HepG2 (cell line): ENCODE results near the gene ZNF195. TPM values are rescaled to one million over a fixed set of nuclear protein-coding genes. Genes with fewer than 3 reads are reported as not detected.
A peak's percentile ranks its signal among the peaks of the same experiment; 100 is the strongest.

Experiments
- BHLHE40 ChIP-seq: IDR thresholded peaks from 2 replicates; pipeline ENCODE4 v1.6.1; 2011; ENCODE audit warnings: low read length, improper control_type of control experiment
- CCDC6 ChIP-seq: sonication (generic); formaldehyde crosslinking; IDR thresholded peaks from 2 replicates; pipeline ENCODE4 v1.8.1; 2022; ENCODE audit warnings: mild to moderate bottlenecking, missing genetic modification reagents, moderate library complexity
- ERF ChIP-seq: IDR thresholded peaks from 2 replicates; pipeline ENCODE4 v1.6.1; 2018; ENCODE audit warnings: missing biosample characterization, missing genetic modification reagents
- FOXO4 ChIP-seq: sonication (generic); formaldehyde crosslinking; conservative IDR thresholded peaks from 2 replicates; pipeline ENCODE4 v1.8.1; 2023; ENCODE audit warnings: missing genetic modification reagents
- GPN1 ChIP-seq: sonication (generic); formaldehyde crosslinking; IDR thresholded peaks from 2 replicates; pipeline ENCODE4 v1.5.1; 2020; ENCODE audit warnings: missing genetic modification reagents, borderline replicate concordance
- JUND ChIP-seq: sonication (generic); formaldehyde crosslinking; IDR thresholded peaks from 2 replicates; pipeline ENCODE4 v1.8.0; 2022; ENCODE audit warnings: mild to moderate bottlenecking, missing genetic modification reagents
- KDM6A ChIP-seq: IDR thresholded peaks from 2 replicates; pipeline ENCODE4 v1.6.1; 2016; ENCODE audit warnings: low read depth
- MAFG ChIP-seq: sonication (generic); formaldehyde crosslinking; IDR thresholded peaks from 2 replicates; pipeline ENCODE4 v1.5.1; 2020; ENCODE audit warnings: mild to moderate bottlenecking, missing genetic modification reagents
- MAZ ChIP-seq, 2 experiments: sonication (generic) in 1 of 2; formaldehyde crosslinking in 1 of 2; IDR thresholded peaks; 2 replicates each; pipeline versions ENCODE4 v1.5.0 to v1.6.1; 2012 to 2020; ENCODE audit warnings: low read depth in 2 of 2, mild to moderate bottlenecking in 2 of 2, borderline replicate concordance in 1 of 2, improper control_type of control experiment in 1 of 2, low read length in 1 of 2, missing genetic modification reagents in 1 of 2, moderate library complexity in 1 of 2
- MED13 ChIP-seq: sonication (generic); formaldehyde crosslinking; IDR thresholded peaks from 2 replicates; pipeline ENCODE4 v1.5.0; 2020; ENCODE audit warnings: missing genetic modification reagents
- NAIF1 ChIP-seq: sonication (generic); formaldehyde crosslinking; IDR thresholded peaks from 2 replicates; pipeline ENCODE4 v1.5.0; 2020; ENCODE audit warnings: mild to moderate bottlenecking, missing genetic modification reagents, borderline replicate concordance
- PCBP2 ChIP-seq: fragments of 200-400 bp; formaldehyde crosslinking; optimal IDR thresholded peaks from 2 replicates; pipeline ENCODE3; 2018; ENCODE audit warnings: low read length, low read depth; ENCODE audit not compliant: poor library complexity, severe bottlenecking
- SMAD1 ChIP-seq: sonication (generic); formaldehyde crosslinking; IDR thresholded peaks from 2 replicates; pipeline ENCODE4 v1.4.0; 2020; ENCODE audit warnings: missing genetic modification reagents, low read depth, mild to moderate bottlenecking, borderline replicate concordance
- SMARCE1 ChIP-seq: fragments of 450-650 bp; IDR thresholded peaks from 2 replicates; pipeline ENCODE4 v1.6.1; 2017; ENCODE audit warnings: borderline replicate concordance
- SNRNP70 ChIP-seq: fragments of 200-400 bp; formaldehyde crosslinking; IDR thresholded peaks from 2 replicates; pipeline ENCODE4 v1.6.1; 2017; ENCODE audit warnings: mild to moderate bottlenecking, low read depth, low read length, moderate library complexity
- STAG1 ChIP-seq: sonication (generic); formaldehyde crosslinking; IDR thresholded peaks from 2 replicates; pipeline ENCODE4 v1.4.0; 2020; ENCODE audit warnings: missing genetic modification reagents
- TMF1 ChIP-seq: sonication (generic); formaldehyde crosslinking; IDR thresholded peaks from 2 replicates; pipeline ENCODE4 v1.8.1; 2022; ENCODE audit warnings: low read depth, missing genetic modification reagents
- WIZ ChIP-seq: sonication (generic); formaldehyde crosslinking; IDR thresholded peaks from 2 replicates; pipeline ENCODE4 v1.5.1; 2020; ENCODE audit warnings: mild to moderate bottlenecking, missing genetic modification reagents
- ZFP90 ChIP-seq: sonication (generic); formaldehyde crosslinking; IDR thresholded peaks from 2 replicates; pipeline ENCODE4 v1.8.0; 2022; ENCODE audit warnings: missing genetic modification reagents, mild to moderate bottlenecking, inconsistent platforms, borderline replicate concordance
- ZNF12 ChIP-seq: sonication (generic); formaldehyde crosslinking; IDR thresholded peaks from 2 replicates; pipeline ENCODE4 v1.5.0; 2020; ENCODE audit warnings: missing genetic modification reagents
- ZNF20 ChIP-seq: sonication (generic); formaldehyde crosslinking; IDR thresholded peaks from 2 replicates; pipeline ENCODE4 v1.4.0; 2020; ENCODE audit warnings: mild to moderate bottlenecking, moderate library complexity, missing genetic modification reagents
- ZNF354B ChIP-seq: sonication (generic); formaldehyde crosslinking; IDR thresholded peaks from 2 replicates; pipeline ENCODE4 v1.8.0; 2022; ENCODE audit warnings: mild to moderate bottlenecking, missing genetic modification reagents
- ZNF547 ChIP-seq: sonication (generic); formaldehyde crosslinking; IDR thresholded peaks from 2 replicates; pipeline ENCODE4 v1.5.1; 2020; ENCODE audit warnings: mild to moderate bottlenecking, missing genetic modification reagents
- ZNF670 ChIP-seq: sonication (generic); formaldehyde crosslinking; IDR thresholded peaks from 2 replicates; pipeline ENCODE4 v1.8.0; 2022; ENCODE audit warnings: mild to moderate bottlenecking, missing genetic modification reagents, borderline replicate concordance
- ZNF75D ChIP-seq: sonication (generic); formaldehyde crosslinking; IDR thresholded peaks from 2 replicates; pipeline ENCODE4 v1.8.1; 2023; ENCODE audit warnings: missing genetic modification reagents, mild to moderate bottlenecking, borderline replicate concordance
- ZNF766 ChIP-seq: sonication (generic); formaldehyde crosslinking; IDR thresholded peaks from 2 replicates; pipeline ENCODE4 v1.5.0; 2020; ENCODE audit warnings: missing genetic modification reagents, borderline replicate concordance
- ZNF883 ChIP-seq: sonication (generic); formaldehyde crosslinking; IDR thresholded peaks from 2 replicates; pipeline ENCODE4 v1.5.1; 2020; ENCODE audit warnings: mild to moderate bottlenecking, missing genetic modification reagents; ENCODE audit errors: not compliant biosample characterization
- polyA plus RNA-seq, 8 experiments: library from polyadenylated mRNA; depleted of rRNA in 3 of 8; stranded (reverse) in 7 of 8; unstranded in 1 of 8; fragments of >200 nt; fragmentation: Illumina TruSeq in 4 of 8; extraction: Trizol in 4 of 8; gene quantifications; 2 replicates each; pipeline versions ENCODE4 v1.2.1 to v1.2.3, GENCODE V29; 2011 to 2016; ENCODE audit warnings: low read depth in 4 of 8, missing spikeins in 1 of 8, mixed read lengths in 1 of 8; ENCODE audit not compliant: insufficient read depth in 1 of 8
- total RNA-seq, 5 experiments: library from RNA; depleted of rRNA; stranded (reverse); fragments of >200 nt; fragmentation: Illumina TruSeq; extraction: Trizol; gene quantifications; 2 replicates each; pipeline ENCODE4 v1.2.3, GENCODE V29; 2016; ENCODE audit warnings: low read depth in 1 of 5
- TF ChIP-seq, protein P1 (sequence below): sonication (generic); formaldehyde crosslinking; conservative IDR thresholded peaks from 2 replicates; pipeline ENCODE4 v1.8.0; 2022; ENCODE audit warnings: low read depth, missing genetic modification reagents

Gene ZNF195
- total and polyA plus RNA-seq, 2 of the 13 experiments (the other 11 are each of a cell fraction or from before 2014, with no cell fraction given): 17.3 to 31.4 TPM

- no peak for TF ChIP-seq SNRNP70
- peak; percentile 86; the same call in 1 of the 2 replicates for TF ChIP-seq TMF1 (CRISPR knock-in tag)
- TF ChIP-seq FOXO4 (CRISPR knock-in tag): no peak
- TF ChIP-seq SMAD1 (CRISPR knock-in tag): 0 out of 2 replicates have a peak, but pooled peaks have one; percentile 83
- TF ChIP-seq, protein P1, sequence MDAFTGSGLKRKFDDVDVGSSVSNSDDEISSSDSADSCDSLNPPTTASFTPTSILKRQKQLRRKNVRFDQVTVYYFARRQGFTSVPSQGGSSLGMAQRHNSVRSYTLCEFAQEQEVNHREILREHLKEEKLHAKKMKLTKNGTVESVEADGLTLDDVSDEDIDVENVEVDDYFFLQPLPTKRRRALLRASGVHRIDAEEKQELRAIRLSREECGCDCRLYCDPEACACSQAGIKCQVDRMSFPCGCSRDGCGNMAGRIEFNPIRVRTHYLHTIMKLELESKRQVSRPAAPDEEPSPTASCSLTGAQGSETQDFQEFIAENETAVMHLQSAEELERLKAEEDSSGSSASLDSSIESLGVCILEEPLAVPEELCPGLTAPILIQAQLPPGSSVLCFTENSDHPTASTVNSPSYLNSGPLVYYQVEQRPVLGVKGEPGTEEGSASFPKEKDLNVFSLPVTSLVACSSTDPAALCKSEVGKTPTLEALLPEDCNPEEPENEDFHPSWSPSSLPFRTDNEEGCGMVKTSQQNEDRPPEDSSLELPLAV: no peak
- no peak for TF ChIP-seq SMARCE1
- peak; percentile 71; the same call in 1 of the 2 replicates for TF ChIP-seq CCDC6 (CRISPR knock-in tag)
- no peak for TF ChIP-seq ZFP90 (CRISPR knock-in tag)
- TF ChIP-seq MED13 (CRISPR knock-in tag): no peak
- TF ChIP-seq BHLHE40: peak; percentile 37; the same call in 1 of the 2 replicates
- no peak for TF ChIP-seq GPN1
- TF ChIP-seq ZNF766: no peak; the same call in 1 of the 2 replicates
- TF ChIP-seq ZNF75D (CRISPR knock-in tag): no peak
- TF ChIP-seq ZNF20 (CRISPR knock-in tag): no peak
- no peak for TF ChIP-seq ZNF12 (CRISPR knock-in tag)
- no peak for TF ChIP-seq PCBP2
- TF ChIP-seq MAZ (IDR thresholded peaks at IDR 0.05; ENCODE audit: borderline replicate concordance, low read depth, low read length): no peak
- 0 out of 2 replicates have a peak, but pooled peaks have one; percentile 51 for TF ChIP-seq MAZ (CRISPR knock-in tag; IDR thresholded peaks at IDR 0.05; ENCODE audit: low read depth)
- TF ChIP-seq ZNF547 (CRISPR knock-in tag): no peak; the same call in 1 of the 2 replicates
- no peak for TF ChIP-seq KDM6A (CRISPR knock-in tag)
- no peak for TF ChIP-seq NAIF1 (CRISPR knock-in tag)
- TF ChIP-seq ZNF883 (CRISPR knock-in tag): peak; percentile 72
- TF ChIP-seq MAFG: no peak
- TF ChIP-seq WIZ (CRISPR knock-in tag): no peak
- no peak for TF ChIP-seq JUND (CRISPR knock-in tag)
- no peak for TF ChIP-seq ZNF354B (CRISPR knock-in tag)
- TF ChIP-seq ERF (CRISPR knock-in tag): peak; percentile 63; the same call in 1 of the 2 replicates
- peak; percentile 93; the same call in 1 of the 2 replicates for TF ChIP-seq ZNF670 (CRISPR knock-in tag)
- TF ChIP-seq STAG1 (CRISPR knock-in tag): no peak
These were observed at the start of gene ZNF195 (continued) for GRCh38 chr11:3378426-3379423.
